ENCODE data around the gene OGDH. TPM values are rescaled to one million over a fixed set of nuclear protein-coding genes. Genes with fewer than 3 reads are reported as not detected.

The OGDH gene
- total and polyA plus RNA-seq, 3 experiments from 2014 or later: 58.3 to 93.8 (median 92.8) TPM

DNA sequence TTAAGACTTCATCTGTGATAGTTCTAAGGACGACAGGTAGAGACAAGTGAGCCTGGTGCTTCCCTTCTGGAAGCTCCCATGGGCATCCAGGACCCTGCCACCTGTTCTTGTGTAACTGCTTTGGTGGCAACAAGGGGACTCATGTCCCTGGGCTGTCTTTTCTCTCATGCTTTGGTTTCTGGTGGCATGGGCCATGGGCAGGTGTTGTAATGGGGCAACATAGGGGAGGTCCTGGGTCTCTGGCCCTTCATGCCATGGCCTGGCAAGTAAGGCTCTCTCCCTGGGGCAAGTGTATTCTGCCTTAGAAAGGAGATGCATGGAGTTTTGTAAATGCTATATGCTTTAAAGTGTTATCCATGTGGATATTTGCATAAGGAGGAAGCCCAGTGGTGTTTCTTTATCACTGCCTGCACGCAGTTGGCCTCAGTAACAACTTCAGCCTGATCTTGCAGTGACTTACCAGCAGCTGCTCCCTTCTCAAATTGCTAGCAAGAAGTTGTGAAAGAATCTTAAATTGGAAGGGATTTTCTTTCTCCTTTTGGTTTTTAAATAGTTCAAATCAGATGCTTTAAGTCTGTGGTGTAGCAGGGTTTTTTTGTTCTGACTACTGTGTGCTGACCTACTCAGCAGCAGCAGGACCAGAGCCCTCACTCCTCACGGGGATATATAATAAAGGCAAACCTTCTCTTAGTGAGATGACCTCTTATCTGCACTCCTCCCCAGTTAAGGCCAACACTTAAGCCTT lies 39.9 kb downstream of the OGDH start:
- ChIA-PET POLR2A (no interaction called here), CTCF (interaction anchor here (0.6 to 0.8 kb wide), 3 partner anchors 8 to 59 kb away, joined by 3 read pairs; no protein-coding TSS in a partner anchor)
- H3K27me3 ChIP-seq (ENCODE audit: insufficient read depth, low read length, poor library complexity, severe bottlenecking): no peaks in the 10 kb centered on the region
- peak overlapping the region in 7 of 8 donors; percentile 24 to 90 (median 75) for H3K27ac Mint-ChIP-seq
- peaks cover 19 to 33% (median 23%) of the 10 kb centered on the region in 3 donors for H3K4me1 Mint-ChIP-seq
- no peak overlapping the region for H3K4me3 Mint-ChIP-seq
- no peaks in the 10 kb centered on the region for H3K9me3 Mint-ChIP-seq
- peaks cover 27% of the 10 kb centered on the region for H3K36me3 ChIP-seq (ENCODE audit: insufficient read depth, low read length)
- no peak overlapping the region for H3K4me3 ChIP-seq (ENCODE audit: low read length)
- DNase-seq: no peak
- H3K4me1 ChIP-seq (ENCODE audit: insufficient read depth, low read length): peaks cover 11% of the 10 kb centered on the region
- no peak overlapping the region for H3K27ac ChIP-seq (ENCODE audit: low read depth, low read length)
- no peaks in the 10 kb centered on the region for H3K9me3 ChIP-seq (ENCODE audit: low read length)
- peaks cover 9 to 67% (median 11%) of the 10 kb centered on the region in 3 donors for H3K36me3 Mint-ChIP-seq
- no peaks in the 10 kb centered on the region for H3K27me3 Mint-ChIP-seq

- Histone ChIP-seq H3K27ac (ENCODE audit: low read depth, low read length) (no peak overlapping the region), H3K36me3 (ENCODE audit: insufficient read depth, low read length) (peaks cover 27% of the 10 kb centered on the region), H3K4me1 (ENCODE audit: insufficient read depth, low read length) (peaks cover 3% of the 10 kb centered on the region), H3K9me3 (ENCODE audit: low read length) (no peaks in the 10 kb centered on the region), H3K27me3 (ENCODE audit: insufficient read depth, low read length, poor library complexity, severe bottlenecking) (no peaks in the 10 kb centered on the region), H3K4me3 (ENCODE audit: low read length) (no peak overlapping the region)
- Mint-ChIP-seq H3K4me1 (peaks cover 13 to 26% (median 16%) of the 10 kb centered on the region in 3 donors), H3K27me3 (no peaks in the 10 kb centered on the region), H3K27ac (peak overlapping the region in 4 of 8 donors; percentile 23 to 90 (median 56)), H3K4me3 (no peak overlapping the region), H3K9me3 (no peaks in the 10 kb centered on the region), H3K36me3 (peaks cover 9 to 66% (median 11%) of the 10 kb centered on the region in 3 donors)
- ChIA-PET POLR2A (no interaction called here), CTCF (interaction anchor here (0.6 to 0.9 kb wide), 3 partner anchors 8 to 58 kb away, joined by 3 read pairs; no protein-coding TSS in a partner anchor)
- DNase-seq: no peak
Observed at GRCh38 chr7:44646921-44647636, 40.7 kb downstream of the OGDH start.

DNA sequence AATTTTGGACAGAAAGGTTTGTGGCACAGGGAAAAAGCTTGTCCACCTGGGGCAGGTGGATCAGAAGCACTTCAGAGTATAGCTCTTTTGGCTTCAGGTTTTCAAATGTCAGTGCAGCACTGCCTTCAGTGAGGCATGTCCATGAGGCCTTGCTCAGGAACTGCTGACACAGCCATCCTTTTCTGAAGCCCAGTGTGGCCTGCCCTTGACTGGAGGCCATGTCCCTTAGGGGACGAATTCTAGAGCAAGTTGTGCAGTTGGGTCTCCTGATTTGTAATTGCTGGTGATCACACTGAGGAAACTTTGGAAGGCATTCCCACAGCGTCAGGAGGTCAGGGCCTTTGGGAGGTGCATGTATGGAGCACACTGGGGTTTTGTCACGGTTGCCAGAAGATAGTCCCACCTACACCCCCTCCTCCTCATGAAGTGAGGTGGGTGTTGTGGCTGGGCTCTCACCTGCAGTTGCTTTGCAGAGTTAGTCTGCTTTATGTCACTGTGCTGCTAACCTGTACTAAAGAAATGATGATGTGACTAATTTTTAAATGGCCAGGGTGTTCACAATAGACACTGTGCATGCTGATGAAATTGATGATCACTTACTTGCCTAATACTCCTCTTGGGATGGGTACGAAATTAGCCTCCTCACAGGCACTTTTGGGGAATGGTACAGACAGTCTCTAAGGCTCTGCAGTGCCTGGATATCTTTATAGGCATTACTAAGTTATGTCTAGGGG lies 41.7 kb downstream of the OGDH start:
- H3K27ac Mint-ChIP-seq: peak overlapping the region in 7 of 8 donors; percentile 26 to 76 (median 46)
- H3K36me3 ChIP-seq (ENCODE audit: insufficient read depth, low read length): peaks cover 30% of the 10 kb centered on the region
- H3K9me3 Mint-ChIP-seq: no peaks in the 10 kb centered on the region

GRCh38 chr7:44650242-44650641 lies 43.8 kb downstream of the OGDH start:
- ChIA-PET CTCF (interaction anchor here (0.7 to 1.2 kb wide), 3 partner anchors 15 to 43 kb away, joined by 3 read pairs; no protein-coding TSS in a partner anchor), POLR2A (interaction anchor here (0.6 kb wide), 1 partner anchor 28 kb away, joined by 3 read pairs; no protein-coding TSS in a partner anchor)
- Histone ChIP-seq H3K27ac (ENCODE audit: low read depth, low read length) (no peak overlapping the region), H3K36me3 (ENCODE audit: insufficient read depth, low read length) (peaks cover 38% of the 10 kb centered on the region), H3K9me3 (ENCODE audit: low read length) (no peaks in the 10 kb centered on the region), H3K4me1 (ENCODE audit: insufficient read depth, low read length) (no peaks in the 10 kb centered on the region), H3K4me3 (ENCODE audit: low read length) (no peak overlapping the region), H3K27me3 (ENCODE audit: insufficient read depth, low read length, poor library complexity, severe bottlenecking) (no peaks in the 10 kb centered on the region)
- no peaks in the 10 kb centered on the region for H3K27me3 Mint-ChIP-seq
- no peak overlapping the region for H3K4me3 Mint-ChIP-seq
- H3K36me3 Mint-ChIP-seq: peaks cover 11 to 72% (median 14%) of the 10 kb centered on the region in 3 donors
- H3K4me1 Mint-ChIP-seq: peaks cover 4 to 7% (median 5%) of the 10 kb centered on the region in 3 donors
- peak overlapping the region in 6 of 8 donors; percentile 33 to 82 (median 56) for H3K27ac Mint-ChIP-seq
- H3K9me3 Mint-ChIP-seq: no peaks in the 10 kb centered on the region
- DNase-seq: no peak

More for the DNA sequence above, 41.7 kb downstream of the OGDH start:
- ChIA-PET CTCF (interaction anchor here (0.9 kb wide), 1 partner anchor 17 kb away, joined by 3 read pairs; no protein-coding TSS in a partner anchor), POLR2A (no interaction called here)
- H3K27me3 ChIP-seq (ENCODE audit: insufficient read depth, low read length, poor library complexity, severe bottlenecking): no peaks in the 10 kb centered on the region
- Mint-ChIP-seq H3K36me3 (peaks cover 10 to 70% (median 11%) of the 10 kb centered on the region in 3 donors), H3K27me3 (no peaks in the 10 kb centered on the region), H3K4me3 (no peak overlapping the region), H3K4me1 (peaks cover 9 to 20% (median 11%) of the 10 kb centered on the region in 3 donors)
- H3K9me3 ChIP-seq (ENCODE audit: low read length): no peaks in the 10 kb centered on the region
- no peaks in the 10 kb centered on the region for H3K4me1 ChIP-seq (ENCODE audit: insufficient read depth, low read length)
- no peak for DNase-seq
- no peak overlapping the region for H3K4me3 ChIP-seq (ENCODE audit: low read length)
- H3K27ac ChIP-seq (ENCODE audit: low read depth, low read length): no peak overlapping the region

- no peak for DNase-seq
- Mint-ChIP-seq H3K27me3 (no peaks in the 10 kb centered on the region), H3K4me3 (no peak overlapping the region), H3K9me3 (no peaks in the 10 kb centered on the region), H3K36me3 (peaks cover 11 to 72% (median 14%) of the 10 kb centered on the region in 3 donors), H3K4me1 (peaks cover 3 to 7% (median 3%) of the 10 kb centered on the region in 3 donors), H3K27ac (peak overlapping the region in 7 of 8 donors; percentile 33 to 82 (median 51))
- Histone ChIP-seq H3K27me3 (ENCODE audit: insufficient read depth, low read length, poor library complexity, severe bottlenecking) (no peaks in the 10 kb centered on the region), H3K36me3 (ENCODE audit: insufficient read depth, low read length) (peaks cover 36% of the 10 kb centered on the region), H3K27ac (ENCODE audit: low read depth, low read length) (no peak overlapping the region), H3K9me3 (ENCODE audit: low read length) (no peaks in the 10 kb centered on the region), H3K4me1 (ENCODE audit: insufficient read depth, low read length) (no peaks in the 10 kb centered on the region), H3K4me3 (ENCODE audit: low read length) (no peak overlapping the region)
- ChIA-PET CTCF (interaction anchor here (0.7 to 1.2 kb wide), 3 partner anchors 14 to 43 kb away, joined by 3 read pairs; no protein-coding TSS in a partner anchor), POLR2A (interaction anchor here (0.6 kb wide), 1 partner anchor 28 kb away, joined by 3 read pairs; no protein-coding TSS in a partner anchor)
Observed at GRCh38 chr7:44650772-44651171, 44.3 kb downstream of the OGDH start.

- no peaks in the 10 kb centered on the region for H3K9me3 Mint-ChIP-seq
- H3K27me3 Mint-ChIP-seq: peaks cover 0 to 1% of the 10 kb centered on the region in 2 donors
- no peaks in the 10 kb centered on the region for H3K27me3 ChIP-seq (ENCODE audit: insufficient read depth, low read length, poor library complexity, severe bottlenecking)
- H3K36me3 Mint-ChIP-seq: peaks cover 11 to 76% (median 21%) of the 10 kb centered on the region in 3 donors
- no peak overlapping the region for H3K27ac ChIP-seq (ENCODE audit: low read depth, low read length)
- H3K4me3 ChIP-seq (ENCODE audit: low read length): no peak overlapping the region
- no peak for DNase-seq
- H3K4me1 ChIP-seq (ENCODE audit: insufficient read depth, low read length): no peaks in the 10 kb centered on the region
- no peak overlapping the region for H3K4me3 Mint-ChIP-seq
- peaks cover 6 to 17% (median 17%) of the 10 kb centered on the region in 3 donors for H3K4me1 Mint-ChIP-seq
- peak overlapping the region in 2 of 8 donors; percentile 66 to 74 for H3K27ac Mint-ChIP-seq
- CTCF ChIA-PET: no interaction called here
- H3K9me3 ChIP-seq (ENCODE audit: low read length): no peaks in the 10 kb centered on the region
- POLR2A ChIA-PET: no interaction called here
- peaks cover 42% of the 10 kb centered on the region for H3K36me3 ChIP-seq (ENCODE audit: insufficient read depth, low read length)
Observed at GRCh38 chr7:44652535-44652934, 46.1 kb downstream of the OGDH start.

DNA sequence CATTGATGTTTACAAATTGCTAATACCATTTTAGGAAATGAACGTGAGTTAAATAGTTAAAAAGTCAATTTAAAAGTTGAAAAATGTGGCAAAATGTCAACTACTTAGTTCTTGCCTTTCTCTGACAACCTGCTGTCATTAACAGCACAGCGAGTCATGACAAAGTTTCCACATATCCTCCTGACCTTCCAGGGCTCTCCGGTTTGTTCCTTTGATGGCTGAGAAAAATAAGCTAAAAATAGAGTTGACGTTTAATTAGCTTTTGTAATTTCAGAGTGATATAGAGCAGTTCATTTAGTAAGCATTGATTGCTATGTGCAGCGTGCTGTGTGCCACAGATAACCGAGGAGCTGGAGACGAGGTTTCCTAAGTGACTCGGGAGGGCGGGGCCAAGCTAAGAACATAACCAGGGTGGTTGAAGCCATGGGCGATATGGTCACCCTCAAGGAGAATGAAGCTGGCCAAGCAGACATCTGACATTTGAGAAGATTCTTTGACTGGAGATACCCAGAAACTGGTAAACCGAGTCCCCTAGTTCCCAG lies 47.9 kb downstream of the OGDH start:
- Mint-ChIP-seq H3K9me3 (no peaks in the 10 kb centered on the region), H3K36me3 (peaks cover 11 to 73% (median 21%) of the 10 kb centered on the region in 3 donors), H3K27ac (peak overlapping the region in 1 of 8 donors; percentile 78), H3K27me3 (peaks cover 0 to 1% of the 10 kb centered on the region in 2 donors), H3K4me3 (no peak overlapping the region), H3K4me1 (peaks cover 8 to 23% (median 21%) of the 10 kb centered on the region in 3 donors)
- CTCF ChIA-PET: interaction anchor here (1.0 kb wide), 1 partner anchor 23 kb away, joined by 4 read pairs; no protein-coding TSS in a partner anchor
- POLR2A ChIA-PET: no interaction called here
- Histone ChIP-seq H3K4me3 (ENCODE audit: low read length) (no peak overlapping the region), H3K27ac (ENCODE audit: low read depth, low read length) (no peak overlapping the region), H3K4me1 (ENCODE audit: insufficient read depth, low read length) (no peaks in the 10 kb centered on the region), H3K36me3 (ENCODE audit: insufficient read depth, low read length) (peaks cover 38% of the 10 kb centered on the region), H3K27me3 (ENCODE audit: insufficient read depth, low read length, poor library complexity, severe bottlenecking) (no peaks in the 10 kb centered on the region), H3K9me3 (ENCODE audit: low read length) (no peaks in the 10 kb centered on the region)
- DNase-seq: no peak
